ENCODE measurements around the gene SGIP1. TPM values are rescaled to one million over a fixed set of nuclear protein-coding genes. Genes with fewer than 3 reads are reported as not detected.
"Not testable (repeated sequence)": the region's sequence is repeated elsewhere in the genome, so short reads cannot be mapped to it uniquely, and the experiment has no call there.

The SGIP1 gene
- total and polyA plus RNA-seq, 7 donors = under 0.01 to 14.1 (median 7.3) TPM; not detected in 1

- Histone ChIP-seq H3K27me3 (no peaks in the 10 kb centered on the region), H3K9me3 (no peaks in the 10 kb centered on the region), H3K27ac (no peak overlapping the region), H3K4me1 (no peaks in the 10 kb centered on the region), H3K36me3 (no peaks in the 10 kb centered on the region), H3K4me3 (no peak overlapping the region)
- DNase-seq = no peak
- TF ChIP-seq POLR2AphosphoS5 (IDR thresholded peaks at IDR 0.05) (no peak), POLR2A (IDR thresholded peaks at IDR 0.05) (no peak), EP300 (IDR thresholded peaks at IDR 0.05) (no peak)
- TF ChIP-seq, protein P1, sequence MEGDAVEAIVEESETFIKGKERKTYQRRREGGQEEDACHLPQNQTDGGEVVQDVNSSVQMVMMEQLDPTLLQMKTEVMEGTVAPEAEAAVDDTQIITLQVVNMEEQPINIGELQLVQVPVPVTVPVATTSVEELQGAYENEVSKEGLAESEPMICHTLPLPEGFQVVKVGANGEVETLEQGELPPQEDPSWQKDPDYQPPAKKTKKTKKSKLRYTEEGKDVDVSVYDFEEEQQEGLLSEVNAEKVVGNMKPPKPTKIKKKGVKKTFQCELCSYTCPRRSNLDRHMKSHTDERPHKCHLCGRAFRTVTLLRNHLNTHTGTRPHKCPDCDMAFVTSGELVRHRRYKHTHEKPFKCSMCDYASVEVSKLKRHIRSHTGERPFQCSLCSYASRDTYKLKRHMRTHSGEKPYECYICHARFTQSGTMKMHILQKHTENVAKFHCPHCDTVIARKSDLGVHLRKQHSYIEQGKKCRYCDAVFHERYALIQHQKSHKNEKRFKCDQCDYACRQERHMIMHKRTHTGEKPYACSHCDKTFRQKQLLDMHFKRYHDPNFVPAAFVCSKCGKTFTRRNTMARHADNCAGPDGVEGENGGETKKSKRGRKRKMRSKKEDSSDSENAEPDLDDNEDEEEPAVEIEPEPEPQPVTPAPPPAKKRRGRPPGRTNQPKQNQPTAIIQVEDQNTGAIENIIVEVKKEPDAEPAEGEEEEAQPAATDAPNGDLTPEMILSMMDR (IDR thresholded peaks at IDR 0.05) = no peak
- 55 to 92% methylated on average over 2 of the region's 2 CpGs for WGBS, 2 donors
- intact Hi-C loops (cut with DNase I) = no loop called here
Observed at GRCh38 chr1:66580081-66580480, 46.1 kb downstream of the SGIP1 start.

DNA sequence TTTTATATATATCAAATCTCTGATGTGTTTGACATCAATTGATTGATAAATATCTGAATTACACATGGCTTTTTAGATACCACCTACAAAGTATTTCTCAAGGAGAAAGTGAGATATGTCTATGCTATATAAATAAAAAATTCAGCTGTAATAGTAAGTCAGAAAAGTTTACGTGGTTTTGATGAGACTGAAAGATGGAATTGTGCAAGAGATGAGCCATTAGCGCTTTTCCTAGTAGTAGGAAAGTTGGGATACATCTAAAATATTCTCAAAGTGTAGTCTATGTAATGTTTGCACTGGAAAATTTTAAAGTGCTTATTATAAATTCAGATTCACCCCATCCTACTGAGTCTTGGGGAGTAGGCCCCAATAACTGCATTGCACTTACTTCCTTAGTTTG, 49.1 kb downstream of the SGIP1 start:
- Histone ChIP-seq H3K36me3 (no peaks in the 10 kb centered on the region), H3K27me3 (no peaks in the 10 kb centered on the region), H3K4me1 (no peaks in the 10 kb centered on the region), H3K27ac (no peak overlapping the region), H3K9me3 (no peaks in the 10 kb centered on the region), H3K4me3 (no peak overlapping the region)
- 44 to 95% methylated on average over 2 of the region's 2 CpGs for WGBS, 2 donors
- DNase-seq = no peak
- TF ChIP-seq POLR2A (IDR thresholded peaks at IDR 0.05) (no peak), POLR2AphosphoS5 (IDR thresholded peaks at IDR 0.05) (no peak), EP300 (IDR thresholded peaks at IDR 0.05) (no peak)
- TF ChIP-seq, protein P1 (IDR thresholded peaks at IDR 0.05) = no peak
- intact Hi-C loops (cut with DNase I) = no loop called here

DNA sequence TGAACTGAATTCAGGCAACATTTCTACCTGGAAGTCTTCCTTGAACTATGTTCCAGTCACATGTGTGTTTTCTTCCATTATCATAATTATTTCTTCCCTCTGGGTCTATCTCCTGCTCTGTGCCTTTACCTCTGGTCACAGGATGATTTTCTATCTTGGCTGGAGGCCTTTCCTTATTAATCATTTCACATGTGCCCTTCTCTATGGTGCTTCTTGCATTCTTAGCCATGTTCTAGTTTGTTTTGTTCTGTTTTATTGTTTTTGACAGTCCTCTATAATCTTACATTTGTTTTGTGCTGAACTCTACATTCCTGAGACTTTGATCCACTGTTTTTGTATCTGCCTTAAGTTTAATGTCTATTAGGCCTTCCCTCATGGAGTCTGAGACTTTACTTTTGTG, 51.0 kb downstream of the SGIP1 start:
- Histone ChIP-seq H3K27ac (no peak overlapping the region), H3K9me3 (no peaks in the 10 kb centered on the region), H3K36me3 (no peaks in the 10 kb centered on the region), H3K4me1 (no peaks in the 10 kb centered on the region), H3K4me3 (no peak overlapping the region), H3K27me3 (no peaks in the 10 kb centered on the region)
- TF ChIP-seq EP300 (IDR thresholded peaks at IDR 0.05) = no peak
- TF ChIP-seq, protein P1 (IDR thresholded peaks at IDR 0.05) = no peak
- no peak for TF ChIP-seq POLR2AphosphoS5 (IDR thresholded peaks at IDR 0.05)
- no peak for TF ChIP-seq POLR2A (IDR thresholded peaks at IDR 0.05)
- intact Hi-C loops (cut with DNase I) = no loop called here
- no peak for DNase-seq

- Histone ChIP-seq H3K27me3 (no peaks in the 10 kb centered on the region), H3K27ac (no peak overlapping the region), H3K36me3 (no peaks in the 10 kb centered on the region), H3K4me3 (no peak overlapping the region), H3K4me1 (no peaks in the 10 kb centered on the region), H3K9me3 (no peaks in the 10 kb centered on the region)
- intact Hi-C loops (cut with DNase I) = no loop called here
- TF ChIP-seq, protein P1 (IDR thresholded peaks at IDR 0.05) = no peak
- TF ChIP-seq EP300 (IDR thresholded peaks at IDR 0.05) (no peak), POLR2A (IDR thresholded peaks at IDR 0.05) (no peak), POLR2AphosphoS5 (IDR thresholded peaks at IDR 0.05) (no peak)
- DNase-seq = no peak
Observed at GRCh38 chr1:66589326-66589725, 55.4 kb downstream of the SGIP1 start.

GRCh38 chr1:66592106-66592507, 58.2 kb downstream of the SGIP1 start:
- H3K27ac ChIP-seq; H3K4me3 ChIP-seq; H3K27me3 ChIP-seq; DNase-seq; H3K36me3 ChIP-seq; intact Hi-C loops (cut with DNase I); H3K9me3 ChIP-seq; H3K4me1 ChIP-seq: not testable (repeated sequence)
- WGBS, 2 donors = 63 to 70% methylated on average over 5 of the region's 5 CpGs

Data from sigmoid colon (tissue), 7 donors.